HFF-Myc (cell line): ENCODE data around the gene SELENOW.
"Not testable (repeated sequence)": the region's sequence is repeated elsewhere in the genome, so short reads cannot be mapped to it uniquely, and the experiment has no call there.

Source experiments
- DNase-seq: peaks from one replicate; pipeline ENCODE4 v3.0.0-alpha.2; 2011; ENCODE audit warnings: low read depth; ENCODE audit errors: extremely low read depth
- H3K4me3 ChIP-seq: replicated peaks from 2 replicates; pipeline ENCODE4 v1.5.1; 2011; ENCODE audit warnings: low read depth, mild to moderate bottlenecking, control low read depth, low read length
- CTCF ChIP-seq: IDR thresholded peaks from 2 replicates; pipeline ENCODE4 v1.5.1; 2012; ENCODE audit warnings: mild to moderate bottlenecking, low read depth, low read length, control low read depth; ENCODE audit errors: missing control alignments

The SELENOW gene

GRCh38 chr19:47762615-47763308 lies 15.7 kb upstream of the SELENOW start:
- no peak for TF ChIP-seq CTCF
- H3K4me3 ChIP-seq: no peak overlapping the region
- DNase-seq: no peak

- not testable (repeated sequence) for H3K4me3 ChIP-seq, DNase-seq
Observed at GRCh38 chr19:47764705-47765104, 13.8 kb upstream of the SELENOW start.

- no peak overlapping the region for H3K4me3 ChIP-seq
- peak; percentile 90 for TF ChIP-seq CTCF
- no peak for DNase-seq
Observed at GRCh38 chr19:47765523-47766358, 12.8 kb upstream of the SELENOW start.

- DNase-seq: no peak
- no peak for TF ChIP-seq CTCF
- H3K4me3 ChIP-seq: no peak overlapping the region
Observed at GRCh38 chr19:47766359-47766620, 12.2 kb upstream of the SELENOW start.

GRCh38 chr19:47766670-47767069 lies 11.8 kb upstream of the SELENOW start:
- TF ChIP-seq CTCF: no peak
- no peak overlapping the region for H3K4me3 ChIP-seq
- DNase-seq: no peak

GRCh38 chr19:47767349-47767748 lies 11.2 kb upstream of the SELENOW start:
- no peak for TF ChIP-seq CTCF
- H3K4me3 ChIP-seq: no peak overlapping the region
- no peak for DNase-seq

- DNase-seq: no peak
- no peak for TF ChIP-seq CTCF
Observed at GRCh38 chr19:47768604-47769003, 9.9 kb upstream of the SELENOW start.

More at GRCh38 chr19:47768604-47769003, 9.9 kb upstream of the SELENOW start:
- H3K4me3 ChIP-seq: no peak overlapping the region
